NB4 (cell line): ENCODE data around the gene HERC3.

Experiments used
- DNase-seq: peaks from one replicate; pipeline ENCODE4 v3.0.0; 2010; ENCODE audit warnings: low read depth
- H3K4me3 ChIP-seq: one replicate; pipeline ENCODE4 v1.5.1; 2011; ENCODE audit warnings: mild to moderate bottlenecking, low read depth, low read length, moderate library complexity
- CTCF ChIP-seq: IDR thresholded peaks from one replicate; pipeline ENCODE4 v1.5.1; 2012; ENCODE audit warnings: low read depth, low read length
- MAX ChIP-seq: IDR thresholded peaks from 2 replicates; pipeline ENCODE4 v1.6.1; 2011; ENCODE audit warnings: low read depth, low read length
- MYC ChIP-seq: IDR thresholded peaks from 2 replicates; pipeline ENCODE4 v1.6.1; 2011; ENCODE audit warnings: low read depth, low read length
- POLR2A ChIP-seq: IDR thresholded peaks from 2 replicates; pipeline ENCODE4 v1.6.1; 2011; ENCODE audit warnings: mild to moderate bottlenecking; ENCODE audit not compliant: insufficient read length; ENCODE audit errors: extremely low read depth

HERC3 gene

GRCh38 chr4:88756149-88756548, 163.9 kb downstream of the HERC3 start:
- no peak for TF ChIP-seq POLR2A
- TF ChIP-seq MAX: no peak
- TF ChIP-seq CTCF: no peak
- no peak for TF ChIP-seq MYC
- peak; percentile 6 for DNase-seq
- H3K4me3 ChIP-seq: no peak overlapping the region

- no peak for DNase-seq
- TF ChIP-seq MYC (no peak), CTCF (no peak), POLR2A (no peak), MAX (no peak)
- H3K4me3 ChIP-seq: no peak overlapping the region
Measured at GRCh38 chr4:88757067-88757466, 164.8 kb downstream of the HERC3 start.

- DNase-seq: no peak
- TF ChIP-seq CTCF (no peak), POLR2A (no peak), MAX (no peak), MYC (no peak)
- H3K4me3 ChIP-seq: no peak overlapping the region
Measured at GRCh38 chr4:88757776-88758175, 165.5 kb downstream of the HERC3 start.
